ENCODE measurements around the gene NVL. TPM values are rescaled to one million over a fixed set of nuclear protein-coding genes. Genes with fewer than 3 reads are reported as not detected.

Gene NVL
- total and polyA plus RNA-seq, 2 of the 4 experiments (the other 2 are of a cell fraction): 16.5 to 18.4 TPM

DNA sequence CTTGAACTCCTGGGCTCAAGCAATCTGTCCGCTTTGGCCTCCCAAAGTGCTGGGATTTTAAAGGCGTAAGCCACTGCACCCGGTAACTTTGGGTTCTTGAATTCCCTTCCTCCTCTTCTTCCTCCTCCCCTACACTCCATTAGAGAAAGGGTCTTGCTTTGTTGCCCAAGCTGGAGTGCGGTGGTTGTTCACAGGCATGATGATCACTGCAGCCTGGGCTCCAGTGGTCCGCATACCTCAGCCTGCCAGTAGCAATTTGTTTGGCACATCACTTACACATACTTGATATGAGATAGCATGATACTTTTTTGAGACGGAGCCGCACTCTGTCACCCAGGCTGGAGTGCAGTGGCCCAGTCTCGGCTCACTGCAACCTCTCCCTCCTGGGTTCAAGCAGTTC lies 144.8 kb downstream of the NVL start:
- ATAC-seq (ENCODE audit: low read depth) (no peak), DNase-seq (no peak)
- H2AFZ ChIP-seq (replicated peaks; ENCODE audit: low read length, poor library complexity): no peak overlapping the region
- H2BK5ac ChIP-seq (ENCODE audit: low read depth, low read length, poor library complexity, severe bottlenecking): no peak overlapping the region
- WGBS, 2 experiments (ENCODE audit: extremely low coverage in 2 of 2, insufficient read length in 1 of 2): 100% methylated on average over 2 of the region's 8 CpGs; no CpG with 5 or more reads in 1 of the 2 experiments
- peaks cover 0 to 46% of the 10 kb centered on the region in 2 experiments; a peak in 2 of 4 replicates for H3K79me1 ChIP-seq (ENCODE audit: low read depth in 1 of 2, low read length in 2 of 2)
- no peak overlapping the region for H3K18ac ChIP-seq (ENCODE audit: low read depth, low read length)
- in situ Hi-C loops (cut with MboI; ENCODE audit: low sequenced_read_pairs) (no loop called here), dilution Hi-C loops (cut with HindIII; ENCODE audit: low sequenced_read_pairs, unreplicated experiment) (no loop called here), intact Hi-C loops (cut with micrococcal nuclease) (no loop called here)
- H3K9me1 ChIP-seq (ENCODE audit: insufficient read depth, low read length): peaks cover 2% of the 10 kb centered on the region; the same call in 1 of the 2 replicates
- ChIA-PET CTCF (no interaction called here), POLR2A (ENCODE audit: unreplicated experiment) (interaction anchor here (0.7 kb wide), 1 partner anchor 8 kb away, joined by 3 read pairs; no protein-coding TSS in a partner anchor)
- no peak overlapping the region for H2BK120ac ChIP-seq (ENCODE audit: low read depth, low read length)
- no peak overlapping the region for H3K4me3 ChIP-seq (ENCODE audit: insufficient read depth, low read depth, low read length)
- H3K9ac ChIP-seq (ENCODE audit: low read depth, low read length): no peak overlapping the region
- no peak overlapping the region for H2AK9ac ChIP-seq (replicated peaks; ENCODE audit: low read depth, low read length, poor library complexity)
- 0 out of 2 replicates have a peak, but pooled peaks cover 4% of the 10 kb centered on the region for H3K4me1 ChIP-seq (ENCODE audit: control insufficient read depth, insufficient read depth, low read length)
- H3K36me3 ChIP-seq (ENCODE audit: control insufficient read depth, insufficient read depth, low read length): peaks cover 4% of the 10 kb centered on the region; the same call in 1 of the 2 replicates
- H4K91ac ChIP-seq (ENCODE audit: insufficient read depth, low read depth, low read length): no peak overlapping the region
- H2BK20ac ChIP-seq (ENCODE audit: low read depth, low read length): no peak overlapping the region
- no peak overlapping the region for H2AK5ac ChIP-seq (ENCODE audit: low read depth, low read length)
- H3K27ac ChIP-seq (ENCODE audit: insufficient read depth, low read length): no peak overlapping the region
- no peaks in the 10 kb centered on the region for H3K27me3 ChIP-seq (ENCODE audit: control insufficient read depth, insufficient read depth, low read length)
- no peak for TF ChIP-seq RFX5 (IDR thresholded peaks at IDR 0.05; ENCODE audit: low read depth, low read length)
- TF ChIP-seq MXI1 (IDR thresholded peaks at IDR 0.05; ENCODE audit: borderline replicate concordance, low read depth, low read length): no peak
- no peak overlapping the region for H2BK15ac ChIP-seq (ENCODE audit: low read depth, low read length)
- no peak overlapping the region for H3K14ac ChIP-seq (replicated peaks; ENCODE audit: low read depth, low read length)
- no peak overlapping the region for H4K5ac ChIP-seq (ENCODE audit: low read depth, low read length)
- peaks cover 51% of the 10 kb centered on the region for H4K20me1 ChIP-seq (ENCODE audit: insufficient read depth, low read length)
- no peak overlapping the region for H3K4me2 ChIP-seq (ENCODE audit: low read depth, low read length)
- H3K23ac ChIP-seq (ENCODE audit: low read depth, low read length): peak overlapping the region; percentile 70
- H3K9me3 ChIP-seq (ENCODE audit: control insufficient read depth, insufficient read depth, low read length): no peaks in the 10 kb centered on the region
- H3K4ac ChIP-seq (ENCODE audit: low read depth, low read length): no peak overlapping the region
- no peak overlapping the region for H4K8ac ChIP-seq (ENCODE audit: low read depth in 2 of 2, low read length in 2 of 2)
- TSS peak; percentile 9 for BruUV-seq (replicated peaks)
- no peak overlapping the region for H3K56ac ChIP-seq (ENCODE audit: extremely low read depth, insufficient read depth, low read length)

Measured in IMR-90 (cell line).